Measurements from ENCODE around the gene TARS2. TPM values are rescaled to one million over a fixed set of nuclear protein-coding genes. Genes with fewer than 3 reads are reported as not detected.

TARS2 gene
- total and polyA plus RNA-seq, 10 of the 15 experiments (the other 5 are each of a cell fraction or from before 2014, with no cell fraction given), result 11.0 to 51.8 (median 45.2) TPM

- Histone ChIP-seq H3K4me1 (ENCODE audit: control insufficient read depth, insufficient read depth, low read length) (no peaks in the 10 kb centered on the region), H3K27ac (ENCODE audit: control insufficient read depth, insufficient read depth) (no peak overlapping the region), H3K36me3 (ENCODE audit: control insufficient read depth in 2 of 2, insufficient read depth in 2 of 2, low read length in 1 of 2) (peaks cover 11 to 20% of the 10 kb centered on the region in 2 experiments), H3K79me2 (ENCODE audit: control insufficient read depth, insufficient read depth, low read length) (no peaks in the 10 kb centered on the region), H2AFZ (ENCODE audit: control insufficient read depth, low read depth, low read length) (no peak overlapping the region), H4K20me1 (ENCODE audit: control insufficient read depth, insufficient read depth) (no peaks in the 10 kb centered on the region), H3K4me3 (no peak overlapping the region), H3K9ac (ENCODE audit: control insufficient read depth, insufficient read depth, low read length) (no peak overlapping the region), H3K9me3 (replicated peaks; ENCODE audit: control insufficient read depth, insufficient read depth, low read length) (no peaks in the 10 kb centered on the region), H3K4me2 (ENCODE audit: control insufficient read depth, insufficient read depth) (no peak overlapping the region), H3K27me3 (replicated peaks in 1 of 2; ENCODE audit: control insufficient read depth in 2 of 2, insufficient read depth in 2 of 2, low read length in 1 of 2) (no peaks in the 10 kb centered on the region)
- ChIA-PET SMC1A (ENCODE audit: uncharacterized antibody, unreplicated experiment) (interaction anchor here (0.5 kb wide), 1 partner anchor 65 kb away, joined by 3 read pairs; no protein-coding TSS in a partner anchor), CTCF (interaction anchor here (0.7 to 2.2 kb wide), 3 partner anchors 65 to 71 kb away, joined by 3 to 13 read pairs (median 3); no protein-coding TSS in a partner anchor), POLR2A (no interaction called here), RAD21 (ENCODE audit: unreplicated experiment) (no interaction called here)
- no TSS peak for BruUV-seq (replicated peaks)
- DNase-seq (ENCODE audit: low read depth, low spot score), result no peak
- no peak for FAIRE-seq
- in situ Hi-C loops (cut with MboI) (no loop called here), intact Hi-C loops (cut with micrococcal nuclease; ENCODE audit: unreplicated experiment) (no loop called here)
- TF ChIP-seq ZNF384 (IDR thresholded peaks at IDR 0.05; ENCODE audit: borderline replicate concordance, low read depth, low read length), result no peak
- TF ChIP-seq KAT2A (conservative IDR thresholded peaks at IDR 0.05; ENCODE audit: control insufficient read depth, low read depth, low read length), result no peak
- no peak for TF ChIP-seq ZSCAN29 (IDR thresholded peaks at IDR 0.05)
- no peak for TF ChIP-seq CHD1 (IDR thresholded peaks at IDR 0.05; ENCODE audit: low read depth, low read length)
- no peak for TF ChIP-seq NFXL1 (IDR thresholded peaks at IDR 0.05; ENCODE audit: borderline replicate concordance)
- TF ChIP-seq WRNIP1 (IDR thresholded peaks at IDR 0.05; ENCODE audit: borderline replicate concordance, low read depth, low read length), result no peak
- no peak for TF ChIP-seq ZBED1 (IDR thresholded peaks at IDR 0.05; ENCODE audit: borderline replicate concordance)
- no peak for TF ChIP-seq SUZ12 (IDR thresholded peaks at IDR 0.05; ENCODE audit: unreplicated experiment)
- no peak for TF ChIP-seq SREBF2 (IDR thresholded peaks at IDR 0.05; ENCODE audit: low read length)
- TF ChIP-seq FOXM1 (IDR thresholded peaks at IDR 0.05; ENCODE audit: low read depth, low read length), result no peak
- TF ChIP-seq ETV6 (conservative IDR thresholded peaks at IDR 0.05 in 1 of 2, IDR thresholded peaks at IDR 0.05 in 1 of 2; ENCODE audit: borderline replicate concordance in 1 of 2, low read depth in 1 of 2), result no peak
- ATAC-seq, result no peak
Measured at GRCh38 chr1:150466964-150467363, 20.3 kb upstream of the TARS2 start.

Data from GM12878 (cell line).